Retinal pigment epithelial cell (primary cell): ENCODE results near the gene MAP7.

Source experiments
- DNase-seq: peaks from one replicate; pipeline ENCODE4 v3.0.0-alpha.2; 2010; ENCODE audit warnings: low read depth
- H3K4me3 ChIP-seq: 2 replicates; pipeline ENCODE4 v1.5.1; 2011; ENCODE audit warnings: mild to moderate bottlenecking, low read length, control low read depth, moderate library complexity
- TF ChIP-seq, protein P1 (sequence below): conservative IDR thresholded peaks from 2 replicates; pipeline ENCODE4 v1.5.1; 2011; ENCODE audit warnings: low read depth, low read length, control low read depth, inconsistent platforms

The MAP7 gene

GRCh38 chr6:136550330-136551071, at the start of gene MAP7:
TSS of gene MAP7 (minus strand) at chr6:136550422. CDS start at chr6:136550408, 14 bp downstream.
- no peak for DNase-seq
- TF ChIP-seq, protein P1, sequence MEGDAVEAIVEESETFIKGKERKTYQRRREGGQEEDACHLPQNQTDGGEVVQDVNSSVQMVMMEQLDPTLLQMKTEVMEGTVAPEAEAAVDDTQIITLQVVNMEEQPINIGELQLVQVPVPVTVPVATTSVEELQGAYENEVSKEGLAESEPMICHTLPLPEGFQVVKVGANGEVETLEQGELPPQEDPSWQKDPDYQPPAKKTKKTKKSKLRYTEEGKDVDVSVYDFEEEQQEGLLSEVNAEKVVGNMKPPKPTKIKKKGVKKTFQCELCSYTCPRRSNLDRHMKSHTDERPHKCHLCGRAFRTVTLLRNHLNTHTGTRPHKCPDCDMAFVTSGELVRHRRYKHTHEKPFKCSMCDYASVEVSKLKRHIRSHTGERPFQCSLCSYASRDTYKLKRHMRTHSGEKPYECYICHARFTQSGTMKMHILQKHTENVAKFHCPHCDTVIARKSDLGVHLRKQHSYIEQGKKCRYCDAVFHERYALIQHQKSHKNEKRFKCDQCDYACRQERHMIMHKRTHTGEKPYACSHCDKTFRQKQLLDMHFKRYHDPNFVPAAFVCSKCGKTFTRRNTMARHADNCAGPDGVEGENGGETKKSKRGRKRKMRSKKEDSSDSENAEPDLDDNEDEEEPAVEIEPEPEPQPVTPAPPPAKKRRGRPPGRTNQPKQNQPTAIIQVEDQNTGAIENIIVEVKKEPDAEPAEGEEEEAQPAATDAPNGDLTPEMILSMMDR, result peak; percentile 52
- H3K4me3 ChIP-seq, result peak within 1 kb of the TSS; percentile 69

DNA sequence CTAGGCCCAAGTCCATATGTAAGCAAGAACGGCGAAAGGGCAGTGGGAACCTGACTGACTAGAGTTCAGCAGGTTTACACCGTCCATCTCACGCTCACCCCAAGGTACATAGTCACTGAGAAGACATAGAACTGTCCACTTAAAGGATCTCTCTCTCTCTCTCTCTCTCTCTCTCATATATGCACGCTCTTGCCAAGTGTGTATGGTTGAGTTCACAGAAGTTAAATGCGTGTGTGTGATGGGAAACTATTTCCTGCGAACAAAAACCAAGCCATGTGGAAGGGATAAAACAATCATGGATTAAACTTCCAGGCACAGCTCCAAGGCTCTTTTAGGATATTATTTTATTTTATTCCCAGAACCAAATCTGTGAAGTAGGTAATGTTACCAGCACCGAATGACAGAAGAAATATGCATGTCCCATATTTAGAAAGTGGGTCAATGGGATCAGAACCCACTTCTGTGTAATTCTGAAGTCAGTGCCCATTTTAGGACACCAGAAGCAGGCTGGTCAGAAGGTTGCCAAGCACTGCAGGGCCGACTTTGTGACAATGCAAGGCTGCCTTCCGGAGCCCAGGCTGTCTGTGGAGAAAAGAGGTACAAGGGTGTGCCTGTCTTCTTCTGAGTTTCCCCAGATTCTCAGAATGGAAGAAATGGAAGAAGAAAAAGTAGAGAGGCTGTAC, 49.2 kb upstream of the MAP7 start:
- TF ChIP-seq, protein P1, result no peak
- peak; percentile 92 for DNase-seq
- H3K4me3 ChIP-seq, result no peak overlapping the region

GRCh38 chr6:136598048-136598447, 47.8 kb upstream of the MAP7 start:
- DNase-seq, result no peak
- TF ChIP-seq, protein P1, result no peak
- no peak overlapping the region for H3K4me3 ChIP-seq

DNA sequence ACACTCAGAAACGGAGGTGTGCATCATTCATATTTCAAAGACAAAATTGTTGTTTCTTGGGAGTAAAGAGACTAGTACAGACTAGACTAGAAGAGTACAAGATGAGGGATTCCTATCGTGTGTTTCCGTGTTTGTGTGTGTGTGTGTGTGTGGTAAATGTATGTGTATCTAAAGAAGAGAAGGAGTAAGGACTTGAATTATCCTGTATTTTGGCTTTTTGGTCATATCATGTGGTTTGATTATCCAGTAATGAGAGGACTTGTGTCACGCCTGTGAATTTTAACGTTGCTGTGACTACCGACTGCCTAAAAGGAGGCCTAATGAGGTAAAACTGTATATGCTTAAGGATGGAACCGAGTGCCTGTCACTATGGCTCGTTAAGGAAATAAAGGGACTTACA, 44.4 kb upstream of the MAP7 start:
- DNase-seq, result no peak
- TF ChIP-seq, protein P1, result no peak
- H3K4me3 ChIP-seq, result no peak overlapping the region

DNA sequence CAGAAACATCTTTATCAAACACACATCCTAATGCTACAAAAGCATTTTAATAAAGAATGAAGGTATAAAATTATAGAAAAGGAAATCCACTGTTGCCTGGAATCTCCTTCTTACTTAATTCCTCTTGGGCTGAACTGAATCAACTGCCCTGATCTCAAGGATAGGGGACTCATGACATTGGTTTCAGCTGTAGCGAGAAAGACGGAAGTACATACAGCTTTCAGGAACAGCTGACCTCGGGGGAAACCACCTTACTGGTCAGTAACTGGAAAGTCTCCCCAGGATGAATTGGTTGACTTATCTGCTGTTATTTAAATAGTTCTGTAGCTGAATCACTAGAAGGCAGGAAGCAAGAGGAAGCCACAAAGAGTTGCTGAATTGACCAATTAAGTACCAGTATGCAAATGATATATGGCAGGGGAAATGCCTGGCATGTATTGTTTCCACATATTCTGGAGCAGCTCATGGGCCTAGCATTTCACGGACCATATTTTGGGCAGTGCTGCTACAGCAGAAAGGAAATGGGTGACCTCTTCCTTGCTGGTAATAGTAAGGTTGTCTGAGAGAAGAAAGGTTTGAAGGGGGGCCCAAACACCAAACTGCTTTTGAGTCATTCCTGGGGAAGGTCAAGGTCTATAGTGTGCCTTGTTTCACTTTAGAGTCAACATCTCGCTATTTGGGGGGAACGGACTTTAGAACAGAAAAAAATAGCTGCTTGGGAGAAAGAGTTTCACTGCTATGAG, 43.7 kb upstream of the MAP7 start:
- DNase-seq, result peak; percentile 96
- TF ChIP-seq, protein P1, result no peak

GRCh38 chr6:136592930-136593673, 42.9 kb upstream of the MAP7 start:
- DNase-seq, result no peak
- TF ChIP-seq, protein P1, result no peak
- H3K4me3 ChIP-seq, result no peak overlapping the region

More for the DNA sequence above, 43.7 kb upstream of the MAP7 start:
- H3K4me3 ChIP-seq, result no peak overlapping the region
